Measurements from ENCODE around the gene RPTN.

DNA sequence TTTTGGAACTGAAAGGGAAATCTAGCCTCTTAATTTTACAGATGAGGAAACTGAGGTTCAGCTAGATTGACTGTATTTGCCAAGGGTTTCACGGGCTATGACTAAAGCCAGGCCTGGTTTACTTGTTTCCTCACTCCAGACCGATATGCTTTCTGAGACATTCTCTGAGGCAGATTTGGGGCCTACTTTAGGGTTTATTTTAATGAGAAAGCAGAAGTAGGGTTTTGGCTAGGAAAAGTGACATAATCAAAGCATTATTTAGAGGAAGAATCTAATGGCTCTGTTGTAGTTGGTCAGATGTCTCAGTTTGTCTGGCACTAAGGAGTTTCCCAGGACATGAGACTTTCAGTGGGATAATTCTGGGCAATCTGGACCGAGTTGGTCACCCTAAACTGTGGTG lies 1.5 kb upstream of the RPTN start:
- no peak for TF ChIP-seq RAD21 (IDR thresholded peaks at IDR 0.05; ENCODE audit: low read depth)
- TF ChIP-seq, protein P1, sequence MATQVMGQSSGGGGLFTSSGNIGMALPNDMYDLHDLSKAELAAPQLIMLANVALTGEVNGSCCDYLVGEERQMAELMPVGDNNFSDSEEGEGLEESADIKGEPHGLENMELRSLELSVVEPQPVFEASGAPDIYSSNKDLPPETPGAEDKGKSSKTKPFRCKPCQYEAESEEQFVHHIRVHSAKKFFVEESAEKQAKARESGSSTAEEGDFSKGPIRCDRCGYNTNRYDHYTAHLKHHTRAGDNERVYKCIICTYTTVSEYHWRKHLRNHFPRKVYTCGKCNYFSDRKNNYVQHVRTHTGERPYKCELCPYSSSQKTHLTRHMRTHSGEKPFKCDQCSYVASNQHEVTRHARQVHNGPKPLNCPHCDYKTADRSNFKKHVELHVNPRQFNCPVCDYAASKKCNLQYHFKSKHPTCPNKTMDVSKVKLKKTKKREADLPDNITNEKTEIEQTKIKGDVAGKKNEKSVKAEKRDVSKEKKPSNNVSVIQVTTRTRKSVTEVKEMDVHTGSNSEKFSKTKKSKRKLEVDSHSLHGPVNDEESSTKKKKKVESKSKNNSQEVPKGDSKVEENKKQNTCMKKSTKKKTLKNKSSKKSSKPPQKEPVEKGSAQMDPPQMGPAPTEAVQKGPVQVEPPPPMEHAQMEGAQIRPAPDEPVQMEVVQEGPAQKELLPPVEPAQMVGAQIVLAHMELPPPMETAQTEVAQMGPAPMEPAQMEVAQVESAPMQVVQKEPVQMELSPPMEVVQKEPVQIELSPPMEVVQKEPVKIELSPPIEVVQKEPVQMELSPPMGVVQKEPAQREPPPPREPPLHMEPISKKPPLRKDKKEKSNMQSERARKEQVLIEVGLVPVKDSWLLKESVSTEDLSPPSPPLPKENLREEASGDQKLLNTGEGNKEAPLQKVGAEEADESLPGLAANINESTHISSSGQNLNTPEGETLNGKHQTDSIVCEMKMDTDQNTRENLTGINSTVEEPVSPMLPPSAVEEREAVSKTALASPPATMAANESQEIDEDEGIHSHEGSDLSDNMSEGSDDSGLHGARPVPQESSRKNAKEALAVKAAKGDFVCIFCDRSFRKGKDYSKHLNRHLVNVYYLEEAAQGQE (IDR thresholded peaks at IDR 0.05; ENCODE audit: low read depth), result no peak
- TF ChIP-seq POLR2AphosphoS5 (IDR thresholded peaks at IDR 0.05; ENCODE audit: low read depth, low read length), result no peak
- TF ChIP-seq, protein P2, sequence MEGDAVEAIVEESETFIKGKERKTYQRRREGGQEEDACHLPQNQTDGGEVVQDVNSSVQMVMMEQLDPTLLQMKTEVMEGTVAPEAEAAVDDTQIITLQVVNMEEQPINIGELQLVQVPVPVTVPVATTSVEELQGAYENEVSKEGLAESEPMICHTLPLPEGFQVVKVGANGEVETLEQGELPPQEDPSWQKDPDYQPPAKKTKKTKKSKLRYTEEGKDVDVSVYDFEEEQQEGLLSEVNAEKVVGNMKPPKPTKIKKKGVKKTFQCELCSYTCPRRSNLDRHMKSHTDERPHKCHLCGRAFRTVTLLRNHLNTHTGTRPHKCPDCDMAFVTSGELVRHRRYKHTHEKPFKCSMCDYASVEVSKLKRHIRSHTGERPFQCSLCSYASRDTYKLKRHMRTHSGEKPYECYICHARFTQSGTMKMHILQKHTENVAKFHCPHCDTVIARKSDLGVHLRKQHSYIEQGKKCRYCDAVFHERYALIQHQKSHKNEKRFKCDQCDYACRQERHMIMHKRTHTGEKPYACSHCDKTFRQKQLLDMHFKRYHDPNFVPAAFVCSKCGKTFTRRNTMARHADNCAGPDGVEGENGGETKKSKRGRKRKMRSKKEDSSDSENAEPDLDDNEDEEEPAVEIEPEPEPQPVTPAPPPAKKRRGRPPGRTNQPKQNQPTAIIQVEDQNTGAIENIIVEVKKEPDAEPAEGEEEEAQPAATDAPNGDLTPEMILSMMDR (IDR thresholded peaks at IDR 0.05 in 2 of 3, conservative IDR thresholded peaks at IDR 0.05 in 1 of 3; ENCODE audit: borderline replicate concordance in 1 of 3, insufficient read depth in 1 of 3, low read depth in 2 of 3, low read length in 2 of 3), result no peak
- TF ChIP-seq YY1 (IDR thresholded peaks at IDR 0.05; ENCODE audit: extremely low read depth, insufficient replicate concordance, low read depth, low read length), result no peak
- no peak for TF ChIP-seq ELF1 (IDR thresholded peaks at IDR 0.05; ENCODE audit: borderline replicate concordance, low read depth)
- no peak for TF ChIP-seq SRF (IDR thresholded peaks at IDR 0.05; ENCODE audit: low read depth)
- TF ChIP-seq POLR2A (IDR thresholded peaks at IDR 0.05; ENCODE audit: borderline replicate concordance, extremely low read depth, insufficient read depth, insufficient read length), result no peak
- no peak for TF ChIP-seq FOSL1 (IDR thresholded peaks at IDR 0.05; ENCODE audit: low read depth)
- no peak for TF ChIP-seq CEBPB (IDR thresholded peaks at IDR 0.05; ENCODE audit: low read depth)
